PC-3 (cell line): Measurements from ENCODE around the gene PPP2R5D.

ENCODE experiments used
- EZH2phosphoT487 ChIP-seq: fragments of 300-600 bp; sonication (generic); IDR thresholded peaks from 2 replicates; pipeline ENCODE4 v1.6.1; 2018; ENCODE audit warnings: mild to moderate bottlenecking, antibody characterized with exemption, low read length, borderline replicate concordance
- TF ChIP-seq, protein P1 (sequence below): fragments of 300-600 bp; sonication (generic); conservative IDR thresholded peaks from 2 replicates; pipeline ENCODE4 v1.5.1; 2017; ENCODE audit warnings: antibody characterized with exemption, low read depth, mild to moderate bottlenecking, low read length

DNA sequence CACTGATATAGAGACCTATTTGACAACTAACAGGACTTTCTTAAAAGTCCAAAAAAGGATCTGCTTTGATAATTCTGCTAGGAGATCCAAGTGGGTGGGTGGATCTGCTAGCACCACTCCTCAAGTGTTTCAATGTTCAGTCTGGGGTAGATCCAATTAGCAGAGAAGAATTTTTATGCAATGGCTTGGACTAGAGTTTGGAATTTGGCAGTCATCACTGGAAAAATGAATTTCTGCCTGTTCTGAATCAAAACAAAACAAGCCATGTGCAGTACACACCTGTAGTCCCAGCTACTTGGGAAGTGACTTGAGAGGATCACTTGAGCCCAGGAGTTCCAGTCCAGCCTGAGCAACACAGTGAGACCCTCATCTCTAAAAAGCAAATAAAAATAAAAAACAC, 36.4 kb upstream of the PPP2R5D start:
- TF ChIP-seq, protein P1, sequence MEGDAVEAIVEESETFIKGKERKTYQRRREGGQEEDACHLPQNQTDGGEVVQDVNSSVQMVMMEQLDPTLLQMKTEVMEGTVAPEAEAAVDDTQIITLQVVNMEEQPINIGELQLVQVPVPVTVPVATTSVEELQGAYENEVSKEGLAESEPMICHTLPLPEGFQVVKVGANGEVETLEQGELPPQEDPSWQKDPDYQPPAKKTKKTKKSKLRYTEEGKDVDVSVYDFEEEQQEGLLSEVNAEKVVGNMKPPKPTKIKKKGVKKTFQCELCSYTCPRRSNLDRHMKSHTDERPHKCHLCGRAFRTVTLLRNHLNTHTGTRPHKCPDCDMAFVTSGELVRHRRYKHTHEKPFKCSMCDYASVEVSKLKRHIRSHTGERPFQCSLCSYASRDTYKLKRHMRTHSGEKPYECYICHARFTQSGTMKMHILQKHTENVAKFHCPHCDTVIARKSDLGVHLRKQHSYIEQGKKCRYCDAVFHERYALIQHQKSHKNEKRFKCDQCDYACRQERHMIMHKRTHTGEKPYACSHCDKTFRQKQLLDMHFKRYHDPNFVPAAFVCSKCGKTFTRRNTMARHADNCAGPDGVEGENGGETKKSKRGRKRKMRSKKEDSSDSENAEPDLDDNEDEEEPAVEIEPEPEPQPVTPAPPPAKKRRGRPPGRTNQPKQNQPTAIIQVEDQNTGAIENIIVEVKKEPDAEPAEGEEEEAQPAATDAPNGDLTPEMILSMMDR = no peak
- TF ChIP-seq EZH2phosphoT487 = no peak
